Fibroblast of the aortic adventitia (primary cell): Measurements from ENCODE around the gene IPO4. TPM values are rescaled to one million over a fixed set of nuclear protein-coding genes. Genes with fewer than 3 reads are reported as not detected.
A peak's percentile ranks its signal among the peaks of the same experiment; 100 is the strongest.

Experiments
- DNase-seq: peaks from one replicate; pipeline ENCODE4 v3.0.0-alpha.2; 2010; ENCODE audit warnings: low read depth
- H3K4me3 ChIP-seq: 2 replicates; pipeline ENCODE4 v1.5.1; 2011; ENCODE audit warnings: low read depth, mild to moderate bottlenecking, control low read depth, low read length, moderate library complexity
- total RNA-seq: library from RNA; depleted of rRNA; stranded (reverse); fragments of >200 nt; gene quantifications from 2 replicates; pipeline ENCODE4 v1.2.3, GENCODE V29; 2012; ENCODE audit warnings: low replicate concordance
- TF ChIP-seq, protein P1 (sequence below): IDR thresholded peaks from 2 replicates; pipeline ENCODE4 v1.5.1; 2011; ENCODE audit warnings: mild to moderate bottlenecking, low read length, control low read depth, inconsistent platforms; ENCODE audit not compliant: insufficient read depth

The IPO4 gene
- total RNA-seq, 1 donor: 44.0 TPM

DNA sequence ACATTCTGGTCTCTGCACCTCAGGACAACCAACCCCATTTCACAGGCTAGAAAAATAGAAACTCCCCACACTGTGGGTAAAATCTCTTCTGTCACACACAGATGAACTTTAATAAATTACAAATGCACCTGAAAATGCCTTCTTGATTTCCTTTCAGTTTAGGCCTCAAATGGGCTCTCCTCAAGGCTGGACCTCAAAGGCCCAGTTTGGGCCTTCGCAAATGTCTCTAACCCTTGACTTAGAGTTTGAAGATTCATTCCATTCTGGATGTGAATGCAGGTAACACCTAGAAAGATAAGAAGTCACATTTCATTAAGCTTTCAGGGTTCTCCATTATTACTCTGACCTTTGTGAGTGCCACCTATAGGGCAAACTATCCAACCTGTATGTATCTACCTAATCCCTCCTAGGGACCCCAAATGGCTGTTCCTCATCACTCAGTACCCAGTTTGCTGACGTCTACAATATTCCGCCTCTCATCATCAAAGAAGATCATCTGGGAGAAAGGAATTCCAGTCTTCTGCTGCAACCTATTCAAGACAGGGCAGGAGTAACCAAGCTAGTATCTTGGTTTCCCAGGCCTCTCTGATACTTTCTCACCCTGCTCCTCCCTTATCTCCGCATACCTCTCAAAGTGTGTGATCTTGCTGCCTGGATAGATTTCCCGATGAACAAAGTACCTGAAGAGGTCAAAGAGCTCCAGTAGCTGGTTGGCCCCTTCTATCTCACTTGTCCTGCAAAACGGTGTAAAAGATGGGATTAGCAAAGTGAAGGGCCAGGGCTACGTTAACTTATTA lies 25.4 kb upstream of the IPO4 start:
- DNase-seq: no peak

GRCh38 chr14:24212924-24213865 lies 24.6 kb upstream of the IPO4 start, which contains the start of gene CHMP4A:
Gene CHMP4A, minus strand, starts transcription at chr14:24213488. Its CDS starts 49 bp downstream, at chr14:24213439.
- peak; percentile 97 for DNase-seq
- peak within 1 kb of the TSS; percentile 71 for H3K4me3 ChIP-seq
- TF ChIP-seq, protein P1, sequence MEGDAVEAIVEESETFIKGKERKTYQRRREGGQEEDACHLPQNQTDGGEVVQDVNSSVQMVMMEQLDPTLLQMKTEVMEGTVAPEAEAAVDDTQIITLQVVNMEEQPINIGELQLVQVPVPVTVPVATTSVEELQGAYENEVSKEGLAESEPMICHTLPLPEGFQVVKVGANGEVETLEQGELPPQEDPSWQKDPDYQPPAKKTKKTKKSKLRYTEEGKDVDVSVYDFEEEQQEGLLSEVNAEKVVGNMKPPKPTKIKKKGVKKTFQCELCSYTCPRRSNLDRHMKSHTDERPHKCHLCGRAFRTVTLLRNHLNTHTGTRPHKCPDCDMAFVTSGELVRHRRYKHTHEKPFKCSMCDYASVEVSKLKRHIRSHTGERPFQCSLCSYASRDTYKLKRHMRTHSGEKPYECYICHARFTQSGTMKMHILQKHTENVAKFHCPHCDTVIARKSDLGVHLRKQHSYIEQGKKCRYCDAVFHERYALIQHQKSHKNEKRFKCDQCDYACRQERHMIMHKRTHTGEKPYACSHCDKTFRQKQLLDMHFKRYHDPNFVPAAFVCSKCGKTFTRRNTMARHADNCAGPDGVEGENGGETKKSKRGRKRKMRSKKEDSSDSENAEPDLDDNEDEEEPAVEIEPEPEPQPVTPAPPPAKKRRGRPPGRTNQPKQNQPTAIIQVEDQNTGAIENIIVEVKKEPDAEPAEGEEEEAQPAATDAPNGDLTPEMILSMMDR: peak; percentile 42

More for the DNA sequence above, 25.4 kb upstream of the IPO4 start:
- H3K4me3 ChIP-seq: peak overlapping the region; percentile 71
- TF ChIP-seq, protein P1: no peak

DNA sequence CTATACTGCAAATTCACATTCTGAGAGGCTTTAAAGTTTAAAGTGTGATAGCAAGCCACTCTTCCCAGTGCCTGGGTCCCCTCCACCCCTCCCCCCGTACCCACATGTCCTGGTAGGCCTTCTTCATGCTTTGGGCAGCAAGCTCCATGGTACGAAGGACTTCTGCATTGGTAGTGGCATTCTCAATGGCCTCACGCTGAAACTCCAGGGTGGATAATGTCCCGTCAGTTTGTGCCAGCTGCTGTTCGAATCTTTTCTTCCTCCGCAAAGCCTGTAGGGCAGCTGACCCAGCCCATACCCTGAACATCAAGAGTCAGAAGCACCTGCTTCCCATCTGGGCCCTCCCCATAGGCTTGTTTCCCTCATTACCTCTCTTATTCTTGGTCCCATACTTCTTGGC lies 22.7 kb upstream of the IPO4 start:
- TF ChIP-seq, protein P1: no peak
- H3K4me3 ChIP-seq: no peak overlapping the region
- no peak for DNase-seq

DNA sequence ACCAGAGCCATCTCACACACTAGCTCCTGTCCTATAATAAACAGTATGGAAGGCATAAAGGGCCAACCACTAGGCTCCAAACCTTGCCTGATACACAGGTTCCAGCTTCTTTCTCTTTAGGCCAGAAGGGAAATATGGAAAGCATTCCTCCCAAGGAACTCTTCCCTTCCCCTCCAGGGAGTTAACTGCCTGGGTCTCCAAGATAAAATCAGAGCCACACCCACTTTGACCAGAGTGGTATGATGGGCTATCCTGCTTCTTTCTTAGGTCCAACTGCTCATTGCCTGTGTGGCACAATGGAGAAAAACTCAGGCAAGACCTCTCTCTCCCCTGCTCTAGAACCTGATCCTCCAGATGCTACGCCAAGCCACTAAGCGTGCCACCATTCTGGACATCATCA lies 19.0 kb upstream of the IPO4 start:
- TF ChIP-seq, protein P1: no peak
- H3K4me3 ChIP-seq: no peak overlapping the region
- no peak for DNase-seq

- no peak overlapping the region for H3K4me3 ChIP-seq
- DNase-seq: no peak
- TF ChIP-seq, protein P1: no peak
These were observed 18.5 kb upstream of the IPO4 start for GRCh38 chr14:24207104-24207551.

DNA sequence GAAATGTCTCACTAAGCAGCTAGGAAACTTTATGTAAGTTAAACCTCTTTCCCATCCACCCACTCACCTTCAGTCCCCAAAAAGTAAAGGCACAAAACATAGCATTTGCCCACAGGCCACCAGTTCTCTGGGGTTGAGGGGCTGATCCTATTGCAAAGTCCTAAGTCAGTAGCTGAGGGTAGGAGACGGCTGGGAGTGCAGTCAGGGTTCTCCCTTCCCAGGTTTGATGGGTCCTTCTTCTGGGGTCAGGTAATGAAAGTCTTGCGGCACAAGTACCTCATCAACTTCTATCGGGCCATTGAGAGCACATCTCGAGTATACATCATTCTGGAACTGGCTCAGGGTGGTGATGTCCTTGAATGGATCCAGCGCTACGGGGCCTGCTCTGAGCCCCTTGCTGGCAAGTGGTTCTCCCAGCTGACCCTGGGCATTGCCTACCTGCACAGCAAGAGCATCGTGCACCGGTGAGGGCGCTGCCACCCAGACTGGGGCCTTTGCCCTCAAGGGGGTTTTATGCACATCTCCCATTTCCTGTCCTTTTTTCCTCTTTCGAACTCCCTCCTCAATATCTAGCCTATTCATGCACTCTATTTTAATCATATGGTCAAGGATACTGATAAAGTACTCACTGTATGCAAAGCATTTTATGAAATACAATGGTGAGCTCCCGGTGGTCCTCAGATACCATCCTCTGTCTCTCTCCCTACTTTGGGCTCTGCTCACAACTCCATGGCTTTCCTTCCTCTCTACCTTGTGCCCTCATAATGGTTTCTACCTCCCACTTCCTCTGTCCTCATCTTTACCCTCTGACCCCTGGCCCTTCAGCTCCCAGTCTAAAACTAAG lies 17.9 kb upstream of the IPO4 start:
- TF ChIP-seq, protein P1: no peak
- DNase-seq: no peak
- no peak overlapping the region for H3K4me3 ChIP-seq
